Fibroblast of lung (primary cell): ENCODE measurements around the gene RDH14. TPM values are rescaled to one million over a fixed set of nuclear protein-coding genes. Genes with fewer than 3 reads are reported as not detected.
A peak's percentile ranks its signal among the peaks of the same experiment; 100 is the strongest.

Experiments used
- DNase-seq, 2 donors: peaks; one replicate each; pipeline versions ENCODE4 v3.0.0 to v3.0.0-alpha.2; 2010; ENCODE audit warnings: low read depth in 2 of 2
- H2AFZ ChIP-seq: 2 replicates; pipeline ENCODE4 v1.5.1; 2012; ENCODE audit warnings: low read length, control low read depth, inconsistent platforms
- H3K27ac ChIP-seq: 2 replicates; pipeline ENCODE4 v1.5.1; 2011; ENCODE audit warnings: low read length, control low read depth; ENCODE audit not compliant: insufficient read depth
- H3K27me3 ChIP-seq: 2 replicates; pipeline ENCODE4 v1.5.1; 2011; ENCODE audit warnings: mild to moderate bottlenecking, low read length; ENCODE audit not compliant: control insufficient read depth, insufficient read depth
- H3K36me3 ChIP-seq: 2 replicates; pipeline ENCODE4 v1.5.1; 2011; ENCODE audit warnings: low read length; ENCODE audit not compliant: control insufficient read depth, insufficient read depth
- H3K4me1 ChIP-seq: 2 replicates; pipeline ENCODE4 v1.5.1; 2011; ENCODE audit warnings: low read length; ENCODE audit not compliant: control insufficient read depth, insufficient read depth; ENCODE audit errors: extremely low read depth
- H3K4me2 ChIP-seq: 2 replicates; pipeline ENCODE4 v1.5.1; 2011; ENCODE audit warnings: low read length, control low read depth; ENCODE audit not compliant: insufficient read depth; ENCODE audit errors: extremely low read depth
- H3K4me3 ChIP-seq, 4 experiments: fragments of 200-600 bp in 1 of 4; sonication (generic) in 1 of 4; replicated peaks in 1 of 4; 2 replicates each; pipeline ENCODE4 v1.5.1; 2011 to 2016; ENCODE audit warnings: low read length in 4 of 4, low read depth in 3 of 4, mild to moderate bottlenecking in 3 of 4, control low read depth in 2 of 4, inconsistent platforms in 1 of 4, mixed read lengths in 1 of 4; ENCODE audit not compliant: insufficient read depth in 1 of 4; ENCODE audit errors: control extremely low read depth in 1 of 4
- H3K79me2 ChIP-seq: 2 replicates; pipeline ENCODE4 v1.5.1; 2012; ENCODE audit warnings: mild to moderate bottlenecking, low read length, inconsistent platforms; ENCODE audit not compliant: control insufficient read depth, insufficient read depth
- H3K9ac ChIP-seq: 2 replicates; pipeline ENCODE4 v1.5.1; 2011; ENCODE audit warnings: mild to moderate bottlenecking, low read length, control low read depth; ENCODE audit not compliant: insufficient read depth
- H3K9me3 ChIP-seq: 2 replicates; pipeline ENCODE4 v1.5.1; 2012; ENCODE audit warnings: low read depth, low read length; ENCODE audit not compliant: control insufficient read depth, insufficient read depth
- H4K20me1 ChIP-seq: 2 replicates; pipeline ENCODE4 v1.5.1; 2011; ENCODE audit warnings: low read length; ENCODE audit not compliant: control insufficient read depth, insufficient read depth; ENCODE audit errors: extremely low read depth
- CTCF ChIP-seq, 2 donors: IDR thresholded peaks in 1 of 2; conservative IDR thresholded peaks in 1 of 2; 1 replicate in 1 of 2; 2 replicates in 1 of 2; pipeline ENCODE4 v1.5.1; 2011 to 2012; ENCODE audit warnings: low read length in 2 of 2, control low read depth in 1 of 2, inconsistent platforms in 1 of 2, low read depth in 1 of 2, mild to moderate bottlenecking in 1 of 2
- EZH2 ChIP-seq: IDR thresholded peaks from 2 replicates; pipeline ENCODE4 v1.5.1; 2012; ENCODE audit warnings: low read length, control low read depth, mild to moderate bottlenecking; ENCODE audit errors: missing control alignments
- polyA plus RNA-seq, 2 donors: library from polyadenylated mRNA; depleted of rRNA in 1 of 2; stranded (reverse) in 1 of 2; unstranded in 1 of 2; fragments of >200 nt; gene quantifications; 2 replicates each; pipeline ENCODE4 v1.2.1, GENCODE V29; 2011 to 2012; ENCODE audit warnings: missing spikeins in 1 of 2
- total RNA-seq: library from RNA; depleted of rRNA; stranded (reverse); fragments of >200 nt; gene quantifications from 2 replicates; pipeline ENCODE4 v1.2.1, GENCODE V29; 2014

RDH14 gene
- total and polyA plus RNA-seq, 2 donors (not counting 1 experiment from before 2014, with no cell fraction given): 26.6 to 28.6 TPM

GRCh38 chr2:18536697-18537096 lies 23.8 kb downstream of the RDH14 start:
- no peak for DNase-seq
- H3K4me2 ChIP-seq: no peak overlapping the region
- no peaks in the 10 kb centered on the region for H3K79me2 ChIP-seq
- H3K27me3 ChIP-seq: no peaks in the 10 kb centered on the region
- H3K9me3 ChIP-seq: no peaks in the 10 kb centered on the region
- TF ChIP-seq EZH2: no peak
- TF ChIP-seq CTCF (conservative IDR thresholded peaks at IDR 0.05 in 1 of 2, IDR thresholded peaks at IDR 0.05 in 1 of 2; ENCODE audit: low read depth in 1 of 2, low read length in 2 of 2): no peak
- no peaks in the 10 kb centered on the region for H4K20me1 ChIP-seq
- H3K27ac ChIP-seq: no peak overlapping the region
- no peaks in the 10 kb centered on the region for H3K36me3 ChIP-seq
- no peak overlapping the region for H2AFZ ChIP-seq
- no peak overlapping the region for H3K4me3 ChIP-seq
- H3K9ac ChIP-seq: no peak overlapping the region
- no peaks in the 10 kb centered on the region for H3K4me1 ChIP-seq

DNA sequence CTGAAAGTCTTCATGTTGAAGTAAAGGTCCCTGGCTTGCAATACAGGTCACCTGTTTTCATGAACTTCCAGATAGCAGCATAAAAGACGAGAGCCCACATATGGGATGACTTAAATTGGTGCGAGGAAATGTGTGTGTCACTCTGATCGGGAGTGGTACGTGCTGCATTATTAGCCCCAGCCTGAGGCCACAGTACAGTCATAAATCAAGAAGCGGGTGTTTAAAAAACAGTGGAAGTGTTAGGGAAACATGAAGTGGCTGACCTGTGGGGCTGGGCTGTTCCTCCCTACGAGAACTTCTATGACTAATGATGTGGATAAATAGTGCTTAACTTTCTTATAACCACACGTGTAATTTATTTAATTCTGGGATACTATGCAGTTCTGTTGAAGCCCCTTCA lies 24.4 kb downstream of the RDH14 start:
- no peaks in the 10 kb centered on the region for H3K36me3 ChIP-seq
- no peaks in the 10 kb centered on the region for H3K4me1 ChIP-seq
- no peak overlapping the region for H2AFZ ChIP-seq
- no peak overlapping the region for H3K4me3 ChIP-seq
- no peaks in the 10 kb centered on the region for H3K9me3 ChIP-seq
- no peak overlapping the region for H3K27ac ChIP-seq
- no peak overlapping the region for H3K9ac ChIP-seq
- DNase-seq: peak; percentile 50 to 54
- H3K79me2 ChIP-seq: no peaks in the 10 kb centered on the region
- TF ChIP-seq CTCF (conservative IDR thresholded peaks at IDR 0.05 in 1 of 2, IDR thresholded peaks at IDR 0.05 in 1 of 2; ENCODE audit: low read depth in 1 of 2, low read length in 2 of 2) (no peak), EZH2 (no peak)
- no peaks in the 10 kb centered on the region for H4K20me1 ChIP-seq
- H3K4me2 ChIP-seq: no peak overlapping the region
- no peaks in the 10 kb centered on the region for H3K27me3 ChIP-seq

DNA sequence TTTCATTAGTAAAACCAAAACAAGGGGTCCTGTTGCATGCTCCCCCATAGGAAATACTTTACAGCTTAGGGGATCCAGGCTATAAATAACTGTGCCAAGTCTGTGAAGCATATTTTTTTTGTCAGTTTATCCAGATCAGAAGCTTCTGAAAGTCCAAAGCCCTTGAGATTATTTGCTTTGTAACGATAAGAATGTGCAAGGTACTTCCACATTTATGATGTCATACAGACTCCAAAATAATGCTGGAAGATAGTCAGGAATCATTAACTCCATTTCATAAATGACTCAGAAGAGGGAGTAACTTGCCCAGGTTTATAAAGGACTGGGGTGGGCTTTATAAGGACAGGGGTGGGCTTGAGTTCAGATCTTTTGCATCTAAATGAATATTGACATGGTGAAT lies 29.3 kb downstream of the RDH14 start:
- no peaks in the 10 kb centered on the region for H3K79me2 ChIP-seq
- H3K4me1 ChIP-seq: no peaks in the 10 kb centered on the region
- no peak overlapping the region for H3K9ac ChIP-seq
- H3K4me3 ChIP-seq: no peak overlapping the region
- TF ChIP-seq EZH2 (no peak), CTCF (conservative IDR thresholded peaks at IDR 0.05 in 1 of 2, IDR thresholded peaks at IDR 0.05 in 1 of 2; ENCODE audit: low read depth in 1 of 2, low read length in 2 of 2) (no peak)
- H2AFZ ChIP-seq: no peak overlapping the region
- no peaks in the 10 kb centered on the region for H3K9me3 ChIP-seq
- H3K27ac ChIP-seq: no peak overlapping the region
- DNase-seq: no peak
- H3K4me2 ChIP-seq: no peak overlapping the region
- H4K20me1 ChIP-seq: no peaks in the 10 kb centered on the region
- H3K36me3 ChIP-seq: no peaks in the 10 kb centered on the region
- H3K27me3 ChIP-seq: no peaks in the 10 kb centered on the region
